DOHH2 (cell line): ENCODE measurements around the gene NKAIN2.

Experiments used
- H3F3A ChIP-seq: fragments of 200-600 bp; sonication (generic), shearing (Covaris generic); 2 replicates; pipeline ENCODE4 v1.6.0; 2016; ENCODE audit warnings: antibody characterized with exemption, mild to moderate bottlenecking; ENCODE audit not compliant: control insufficient read depth, insufficient read depth
- H3K27ac ChIP-seq: fragments of 200-600 bp; sonication (generic); 2 replicates; pipeline ENCODE4 v1.5.1; 2014; ENCODE audit warnings: low read depth, mild to moderate bottlenecking, low read length, moderate library complexity
- H3K27me3 ChIP-seq: fragments of 200-600 bp; sonication (generic); 2 replicates; pipeline ENCODE4 v1.6.1; 2014; ENCODE audit warnings: mild to moderate bottlenecking, low read length, mixed read lengths; ENCODE audit not compliant: control insufficient read depth
- H3K36me3 ChIP-seq: fragments of 200-600 bp; sonication (generic); 2 replicates; pipeline ENCODE4 v1.6.1; 2014; ENCODE audit warnings: mild to moderate bottlenecking, low read length, moderate library complexity, mixed read lengths; ENCODE audit not compliant: control insufficient read depth
- H3K4me1 ChIP-seq: fragments of 200-600 bp; sonication (generic); 2 replicates; pipeline ENCODE4 v1.6.1; 2014; ENCODE audit warnings: mild to moderate bottlenecking, low read length, mixed read lengths; ENCODE audit not compliant: control insufficient read depth
- H3K4me2 ChIP-seq: fragments of 200-600 bp; sonication (generic); 2 replicates; pipeline ENCODE4 v1.6.0; 2014; ENCODE audit warnings: mild to moderate bottlenecking, low read length, moderate library complexity
- H3K4me3 ChIP-seq: fragments of 200-600 bp; sonication (generic); 2 replicates; pipeline ENCODE4 v1.5.1; 2014; ENCODE audit warnings: mild to moderate bottlenecking, low read length, mixed read lengths
- H3K79me2 ChIP-seq: fragments of 200-600 bp; sonication (generic); 2 replicates; pipeline ENCODE4 v1.6.1; 2014; ENCODE audit warnings: mild to moderate bottlenecking, low read length, mixed read lengths; ENCODE audit not compliant: control insufficient read depth
- H3K9me2 ChIP-seq: fragments of 200-600 bp; sonication (generic); replicated peaks from 2 replicates; pipeline ENCODE4 v1.6.1; 2014; ENCODE audit warnings: mild to moderate bottlenecking, low read length, mixed read lengths; ENCODE audit not compliant: control insufficient read depth
- H3K9me3 ChIP-seq: fragments of 200-600 bp; sonication (generic); 2 replicates; pipeline ENCODE4 v1.6.1; 2014; ENCODE audit warnings: antibody characterized with exemption, low read length, mixed read lengths; ENCODE audit not compliant: control insufficient read depth, insufficient read depth
- H4K20me1 ChIP-seq: fragments of 200-600 bp; sonication (generic); 2 replicates; pipeline ENCODE4 v1.6.0; 2014; ENCODE audit warnings: low read depth, mild to moderate bottlenecking, antibody characterized with exemption, low read length, moderate library complexity; ENCODE audit not compliant: control insufficient read depth, insufficient read depth
- EZH2phosphoT487 ChIP-seq: fragments of 200-600 bp; sonication (generic); IDR thresholded peaks from 2 replicates; pipeline ENCODE4 v1.6.1; 2017; ENCODE audit warnings: borderline replicate concordance, mild to moderate bottlenecking, antibody characterized with exemption, low read length, moderate library complexity, mixed read lengths
- TF ChIP-seq, protein P1 (sequence below): fragments of 200-600 bp; sonication (generic); IDR thresholded peaks from one replicate; pipeline ENCODE4 v1.5.1; 2014; ENCODE audit warnings: antibody characterized with exemption, mild to moderate bottlenecking, low read depth, low read length; ENCODE audit not compliant: poor library complexity, severe bottlenecking

The NKAIN2 gene

GRCh38 chr6:124684621-124685020, 881.0 kb downstream of the NKAIN2 start:
- Histone ChIP-seq H3K36me3 (no peaks in the 10 kb centered on the region), H3K27me3 (no peaks in the 10 kb centered on the region), H3K4me1 (no peaks in the 10 kb centered on the region), H3K9me3 (no peaks in the 10 kb centered on the region), H3F3A (no peaks in the 10 kb centered on the region), H3K27ac (no peak overlapping the region), H3K4me3 (no peak overlapping the region), H3K79me2 (no peaks in the 10 kb centered on the region), H4K20me1 (no peaks in the 10 kb centered on the region), H3K9me2 (no peaks in the 10 kb centered on the region), H3K4me2 (no peak overlapping the region)
- TF ChIP-seq EZH2phosphoT487, result no peak
- TF ChIP-seq, protein P1, sequence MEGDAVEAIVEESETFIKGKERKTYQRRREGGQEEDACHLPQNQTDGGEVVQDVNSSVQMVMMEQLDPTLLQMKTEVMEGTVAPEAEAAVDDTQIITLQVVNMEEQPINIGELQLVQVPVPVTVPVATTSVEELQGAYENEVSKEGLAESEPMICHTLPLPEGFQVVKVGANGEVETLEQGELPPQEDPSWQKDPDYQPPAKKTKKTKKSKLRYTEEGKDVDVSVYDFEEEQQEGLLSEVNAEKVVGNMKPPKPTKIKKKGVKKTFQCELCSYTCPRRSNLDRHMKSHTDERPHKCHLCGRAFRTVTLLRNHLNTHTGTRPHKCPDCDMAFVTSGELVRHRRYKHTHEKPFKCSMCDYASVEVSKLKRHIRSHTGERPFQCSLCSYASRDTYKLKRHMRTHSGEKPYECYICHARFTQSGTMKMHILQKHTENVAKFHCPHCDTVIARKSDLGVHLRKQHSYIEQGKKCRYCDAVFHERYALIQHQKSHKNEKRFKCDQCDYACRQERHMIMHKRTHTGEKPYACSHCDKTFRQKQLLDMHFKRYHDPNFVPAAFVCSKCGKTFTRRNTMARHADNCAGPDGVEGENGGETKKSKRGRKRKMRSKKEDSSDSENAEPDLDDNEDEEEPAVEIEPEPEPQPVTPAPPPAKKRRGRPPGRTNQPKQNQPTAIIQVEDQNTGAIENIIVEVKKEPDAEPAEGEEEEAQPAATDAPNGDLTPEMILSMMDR, result no peak

- Histone ChIP-seq H3K4me1 (no peaks in the 10 kb centered on the region), H3K4me3 (no peak overlapping the region), H3K4me2 (no peak overlapping the region), H4K20me1 (no peaks in the 10 kb centered on the region), H3K79me2 (no peaks in the 10 kb centered on the region), H3F3A (no peaks in the 10 kb centered on the region), H3K27ac (no peak overlapping the region), H3K27me3 (no peaks in the 10 kb centered on the region), H3K9me2 (no peaks in the 10 kb centered on the region), H3K36me3 (no peaks in the 10 kb centered on the region), H3K9me3 (no peaks in the 10 kb centered on the region)
- TF ChIP-seq EZH2phosphoT487, result no peak
- TF ChIP-seq, protein P1, result no peak
Observed at GRCh38 chr6:124688369-124688768, 884.7 kb downstream of the NKAIN2 start.

GRCh38 chr6:124694139-124694705, 890.6 kb downstream of the NKAIN2 start:
- no peaks in the 10 kb centered on the region for H3K9me3 ChIP-seq
- TF ChIP-seq, protein P1, result no peak
- TF ChIP-seq EZH2phosphoT487, result no peak
- H3K79me2 ChIP-seq, result no peaks in the 10 kb centered on the region
- H4K20me1 ChIP-seq, result no peaks in the 10 kb centered on the region
- no peaks in the 10 kb centered on the region for H3K4me1 ChIP-seq
- H3K27ac ChIP-seq, result no peak overlapping the region
- no peaks in the 10 kb centered on the region for H3F3A ChIP-seq
- no peak overlapping the region for H3K4me3 ChIP-seq
- no peak overlapping the region for H3K4me2 ChIP-seq
- H3K27me3 ChIP-seq, result no peaks in the 10 kb centered on the region
- H3K9me2 ChIP-seq, result no peaks in the 10 kb centered on the region
- H3K36me3 ChIP-seq, result no peaks in the 10 kb centered on the region

GRCh38 chr6:124699038-124699437, 895.4 kb downstream of the NKAIN2 start:
- H3K27me3 ChIP-seq, result no peaks in the 10 kb centered on the region
- no peak overlapping the region for H3K4me3 ChIP-seq
- no peaks in the 10 kb centered on the region for H3F3A ChIP-seq
- H3K4me2 ChIP-seq, result no peak overlapping the region
- H4K20me1 ChIP-seq, result no peaks in the 10 kb centered on the region
- no peaks in the 10 kb centered on the region for H3K36me3 ChIP-seq
- H3K27ac ChIP-seq, result no peak overlapping the region
- H3K9me3 ChIP-seq, result no peaks in the 10 kb centered on the region
- H3K4me1 ChIP-seq, result no peaks in the 10 kb centered on the region
- no peaks in the 10 kb centered on the region for H3K9me2 ChIP-seq
- no peaks in the 10 kb centered on the region for H3K79me2 ChIP-seq
- TF ChIP-seq EZH2phosphoT487, result no peak
- TF ChIP-seq, protein P1, result no peak
